Measurements from ENCODE around the gene SPATA31A3. TPM values are rescaled to one million over a fixed set of nuclear protein-coding genes. Genes with fewer than 3 reads are reported as not detected.

The SPATA31A3 gene
- not detected in 5 replicates for total RNA-seq (2022; extraction: Qiagen RNA extraction; ENCODE audit: low read depth)

DNA sequence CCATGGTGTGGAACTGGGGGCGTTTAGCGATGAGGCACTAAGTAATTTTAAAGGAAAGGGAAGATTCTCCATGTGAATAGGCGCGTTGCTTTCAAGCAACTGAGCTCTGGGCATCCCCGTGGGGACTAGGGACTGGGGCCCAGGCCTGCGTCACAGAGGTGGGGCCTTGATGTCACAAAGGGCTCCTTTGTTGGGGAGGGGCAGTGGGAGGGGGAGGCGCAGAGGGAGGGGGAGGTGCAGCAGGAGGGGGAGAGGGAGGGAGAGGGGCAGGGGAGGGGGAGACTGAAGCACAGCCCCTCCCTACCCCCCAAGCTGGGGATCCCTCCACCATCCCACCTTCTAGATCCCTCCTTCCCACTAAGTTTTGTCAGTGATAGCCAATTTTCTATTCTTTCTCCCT is at the start of gene SPATA31A3:
Gene SPATA31A3 (minus strand): TSS at position 101 of the 400 bp plus-strand sequence. CDS start 29 bp downstream, at position 72.

Other genes with a start within 250 kb of the SPATA31A3 start
- gene ZNF658, start 91.8 kb downstream of the SPATA31A3 start, total RNA-seq (2022; extraction: Qiagen RNA extraction; ENCODE audit: low read depth), result 1.2 to 2.8 TPM (median 1.8 TPM) in 5 replicates